ENCODE data around the gene BLM.
"Not testable (repeated sequence)": the region's sequence is repeated elsewhere in the genome, so short reads cannot be mapped to it uniquely, and the experiment has no call there.

- TF ChIP-seq EZH2 (conservative IDR thresholded peaks at IDR 0.05; ENCODE audit: low read depth, low read length); CTCF (CRISPR knock-in tag; IDR thresholded peaks at IDR 0.05); HOXA7 (CRISPR knock-in tag; IDR thresholded peaks at IDR 0.05); POGZ (CRISPR knock-in tag; IDR thresholded peaks at IDR 0.05); DPF2 (CRISPR knock-in tag; IDR thresholded peaks at IDR 0.05; ENCODE audit: borderline replicate concordance, low read depth); ZNF552 (CRISPR knock-in tag; IDR thresholded peaks at IDR 0.05; ENCODE audit: borderline replicate concordance); PAF1 (CRISPR knock-in tag; IDR thresholded peaks at IDR 0.05); ZBTB21 (CRISPR knock-in tag; IDR thresholded peaks at IDR 0.05); CCAR2 (optimal IDR thresholded peaks at IDR 0.05; ENCODE audit: low read depth, low read length); HIC2 (CRISPR knock-in tag; IDR thresholded peaks at IDR 0.05; ENCODE audit: low read depth); JUND (CRISPR knock-in tag; IDR thresholded peaks at IDR 0.05); POLR2A (IDR thresholded peaks at IDR 0.05; ENCODE audit: insufficient read depth in 1 of 2, low read depth in 2 of 2, low read length in 2 of 2); CSRNP2 (CRISPR knock-in tag; conservative IDR thresholded peaks at IDR 0.05; ENCODE audit: low read depth): not testable (repeated sequence)
These were observed 27.7 kb upstream of the BLM start for GRCh38 chr15:90689326-90689961.

Data from HepG2 (cell line).